H1 (cell line): ENCODE measurements around the gene ARHGEF1. TPM values are rescaled to one million over a fixed set of nuclear protein-coding genes. Genes with fewer than 3 reads are reported as not detected.
"Not testable (repeated sequence)": the region's sequence is repeated elsewhere in the genome, so short reads cannot be mapped to it uniquely, and the experiment has no call there.

Source experiments
- CTCF ChIA-PET: fragments of 300-600 bp; sonication (Branson Sonifier 250); formaldehyde crosslinking; loops from one replicate; lab custom pipeline; 2021; ENCODE audit not compliant: partially characterized antibody; lab: Charles Lee
- POLR2A ChIA-PET: fragments of 300-600 bp; sonication (Branson Sonifier 250); formaldehyde crosslinking; loops from one replicate; lab custom pipeline; 2021; ENCODE audit warnings: inconsistent platforms; ENCODE audit not compliant: partially characterized antibody; lab: Charles Lee
- DNase-seq, 2 experiments: peaks; one replicate each; pipeline versions ENCODE4 v3.0.0 to v3.0.0-alpha.2; 2010 to 2022; ENCODE audit warnings: low spot score in 2 of 2, low read depth in 1 of 2, mixed read lengths in 1 of 2
- FAIRE-seq: peaks from 2 replicates; lab custom pipeline; 2011; peaks lifted over from hg19 to GRCh38; lab: Jason Lieb, UNC
- H2AFZ ChIP-seq: 2 replicates; pipeline ENCODE4 v1.8.1; 2012; ENCODE audit warnings: low read length, inconsistent platforms
- H2AK5ac ChIP-seq: 2 replicates; pipeline ENCODE4 v1.6.1; 2013; ENCODE audit warnings: low read depth, low read length
- H2BK120ac ChIP-seq: replicated peaks from 2 replicates; pipeline ENCODE3; 2013; ENCODE audit warnings: low read depth, low read length, inconsistent platforms
- H2BK12ac ChIP-seq: 2 replicates; pipeline ENCODE4 v1.6.1; 2013; ENCODE audit warnings: low read depth, low read length
- H2BK15ac ChIP-seq: 2 replicates; pipeline ENCODE4 v1.6.1; 2013; ENCODE audit warnings: low read length
- H2BK20ac ChIP-seq: 2 replicates; pipeline ENCODE4 v1.6.1; 2013; ENCODE audit warnings: low read length
- H2BK5ac ChIP-seq: 2 replicates; pipeline ENCODE4 v1.6.1; 2013; ENCODE audit warnings: low read depth, low read length
- H3K14ac ChIP-seq: 2 replicates; pipeline ENCODE4 v1.6.1; 2013; ENCODE audit warnings: inconsistent platforms; ENCODE audit not compliant: insufficient read length
- H3K18ac ChIP-seq: 2 replicates; pipeline ENCODE4 v1.6.1; 2013; ENCODE audit warnings: low read length; ENCODE audit errors: extremely low read depth
- H3K23ac ChIP-seq: 2 replicates; pipeline ENCODE4 v1.6.1; 2013; ENCODE audit warnings: inconsistent platforms; ENCODE audit not compliant: insufficient read length
- H3K23me2 ChIP-seq: 2 replicates; pipeline ENCODE4 v1.6.1; 2013; ENCODE audit warnings: low read depth, low read length
- H3K27ac ChIP-seq: 2 replicates; pipeline ENCODE4 v1.6.1; 2011; ENCODE audit warnings: low read depth, low read length, inconsistent platforms
- H3K27me3 ChIP-seq, 4 experiments: replicated peaks in 1 of 4; 1 replicate in 1 of 4; 2 replicates in 3 of 4; pipeline versions ENCODE4 v1.6.1 to v1.8.1; 2011 to 2013; ENCODE audit warnings: low read length in 3 of 4, mild to moderate bottlenecking in 3 of 4, inconsistent platforms in 2 of 4, mixed read lengths in 2 of 4, moderate library complexity in 1 of 4; ENCODE audit not compliant: control insufficient read depth in 3 of 4, insufficient read depth in 3 of 4; ENCODE audit errors: extremely low read depth in 1 of 4
- H3K36me3 ChIP-seq, 4 experiments: 2 replicates each; pipeline versions ENCODE4 v1.6.1 to v1.8.1; 2011 to 2013; ENCODE audit warnings: mild to moderate bottlenecking in 4 of 4, low read length in 3 of 4, moderate library complexity in 2 of 4, control low read depth in 1 of 4, inconsistent platforms in 1 of 4; ENCODE audit not compliant: insufficient read depth in 4 of 4, control insufficient read depth in 2 of 4
- H3K4ac ChIP-seq: replicated peaks from 2 replicates; pipeline ENCODE3; 2013; ENCODE audit warnings: low read length, low read depth, mixed read lengths, inconsistent platforms; ENCODE audit not compliant: insufficient read length
- H3K4me1 ChIP-seq, 4 experiments: replicated peaks in 1 of 4; 1 replicate in 1 of 4; 2 replicates in 3 of 4; pipeline versions ENCODE4 v1.6.1 to v1.8.1; 2011 to 2013; ENCODE audit warnings: low read length in 3 of 4, inconsistent platforms in 2 of 4, mixed read lengths in 1 of 4; ENCODE audit not compliant: insufficient read depth in 4 of 4, control insufficient read depth in 3 of 4
- H3K4me2 ChIP-seq, 2 experiments: 2 replicates each; pipeline versions ENCODE4 v1.6.1 to v1.8.1; 2011 to 2013; ENCODE audit warnings: low read depth in 2 of 2, low read length in 2 of 2, control low read depth in 1 of 2, inconsistent platforms in 1 of 2, mild to moderate bottlenecking in 1 of 2; ENCODE audit not compliant: insufficient read depth in 1 of 2
- H3K4me3 ChIP-seq, 4 experiments: fragments of 200-600, 300-600 bp in 1 of 4; sonication (generic), shearing (Covaris generic), sonication (Bioruptor Twin) in 1 of 4; 2 replicates each; pipeline versions ENCODE4 v1.5.1 to v1.8.1; 2011 to 2016; ENCODE audit warnings: low read length in 4 of 4, low read depth in 3 of 4, control low read depth in 2 of 4, inconsistent platforms in 2 of 4, mild to moderate bottlenecking in 2 of 4, mixed read lengths in 1 of 4, moderate library complexity in 1 of 4; ENCODE audit not compliant: insufficient read depth in 2 of 4; ENCODE audit errors: extremely low read depth in 1 of 4
- H3K56ac ChIP-seq: replicated peaks from 2 replicates; pipeline ENCODE3; 2013; ENCODE audit warnings: low read depth, mild to moderate bottlenecking, mixed read lengths, low read length, inconsistent platforms; ENCODE audit not compliant: insufficient read length
- H3K79me1 ChIP-seq: 2 replicates; pipeline ENCODE4 v1.6.1; 2013; ENCODE audit warnings: low read depth, low read length, control low read depth
- H3K79me2 ChIP-seq, 2 experiments: 2 replicates each; pipeline versions ENCODE4 v1.6.1 to v1.8.1; 2012 to 2013; ENCODE audit warnings: low read length in 2 of 2, mild to moderate bottlenecking in 2 of 2, inconsistent platforms in 1 of 2; ENCODE audit not compliant: insufficient read depth in 2 of 2, control insufficient read depth in 1 of 2
- H3K9ac ChIP-seq, 4 experiments: replicated peaks in 1 of 4; 1 replicate in 1 of 4; 2 replicates in 3 of 4; pipeline versions ENCODE4 v1.6.1 to v1.8.1; 2011 to 2013; ENCODE audit warnings: low read depth in 3 of 4, low read length in 3 of 4, control low read depth in 2 of 4, mild to moderate bottlenecking in 2 of 4, moderate library complexity in 2 of 4, inconsistent platforms in 1 of 4; ENCODE audit errors: extremely low read depth in 1 of 4
- H3K9me3 ChIP-seq, 2 experiments: 2 replicates each; pipeline versions ENCODE4 v1.6.1 to v1.8.1; 2012 to 2013; ENCODE audit warnings: mild to moderate bottlenecking in 2 of 2, moderate library complexity in 2 of 2, control low read depth in 1 of 2, inconsistent platforms in 1 of 2, low read depth in 1 of 2, low read length in 1 of 2, mixed read lengths in 1 of 2; ENCODE audit not compliant: insufficient read depth in 2 of 2
- H4K20me1 ChIP-seq, 2 experiments: replicated peaks in 1 of 2; 2 replicates each; pipeline versions ENCODE3 to v1.8.1; 2011 to 2013; ENCODE audit warnings: inconsistent platforms in 2 of 2, low read length in 2 of 2, mild to moderate bottlenecking in 1 of 2; ENCODE audit not compliant: insufficient read depth in 2 of 2, control insufficient read depth in 1 of 2
- H4K5ac ChIP-seq: 2 replicates; pipeline ENCODE4 v1.6.1; 2013; ENCODE audit warnings: low read length, low read depth, mixed read lengths, inconsistent platforms; ENCODE audit not compliant: insufficient read length
- H4K8ac ChIP-seq: 2 replicates; pipeline ENCODE4 v1.8.0; 2013; ENCODE audit warnings: mild to moderate bottlenecking, moderate library complexity, low read length, inconsistent platforms; ENCODE audit not compliant: insufficient read depth; ENCODE audit errors: extremely low read depth
- H4K91ac ChIP-seq: replicated peaks from 2 replicates; pipeline ENCODE3; 2013; ENCODE audit warnings: low read length, mixed read lengths, inconsistent platforms; ENCODE audit not compliant: insufficient read length
- WGBS, 2 experiments: shearing (Covaris generic) in 1 of 2; methylation state at CpG; one replicate each; pipeline versions ENCODE4 v1.1.6 to v1.1.7; 2013 to 2015; ENCODE audit warnings: low lambda C conversion rate in 2 of 2, mixed read lengths in 2 of 2, inconsistent platforms in 1 of 2, low coverage in 1 of 2, missing lambda C conversion rate in 1 of 2; ENCODE audit not compliant: insufficient replicate concordance in 2 of 2, insufficient coverage in 1 of 2, insufficient read length in 1 of 2; ENCODE audit errors: extremely low coverage in 1 of 2, missing lambda C conversion rate in 1 of 2; 5-methylcytosine and 5-hydroxymethylcytosine counted together
- polyA plus RNA-seq, 7 experiments: library from polyadenylated mRNA; depleted of rRNA in 3 of 7; stranded (reverse) in 5 of 7; unstranded in 2 of 7; fragments of >200 nt in 5 of 7; fragments of 200-250 nt in 2 of 7; gene quantifications; 1 replicate in 5 of 7; 2 replicates in 1 of 7; 4 replicates in 1 of 7; pipeline versions ENCODE4 v1.2.1 to v1.2.3, GENCODE V29; 2011 to 2013; ENCODE audit warnings: missing spikeins in 2 of 7, mixed read lengths in 2 of 7
- total RNA-seq: library from RNA; stranded (reverse); fragmentation: NEBNext Ultra II Directional; extraction: Animal tissue kit (Norgen Biotek cat#: 25700); gene quantifications from 2 replicates; pipeline ENCODE4 v1.2.1, GENCODE V29; 2021

The ARHGEF1 gene
- total and polyA plus RNA-seq, 2 of the 8 experiments (the other 6 are each of a cell fraction or from before 2014, with no cell fraction given) = 23.0 to 49.0 TPM

GRCh38 chr19:41875973-41876372 is 7.0 kb upstream of the ARHGEF1 start:
- H3K9me3 ChIP-seq, H2AFZ ChIP-seq, DNase-seq, H3K4me1 ChIP-seq, H3K4me2 ChIP-seq, H3K4me3 ChIP-seq, H2BK20ac ChIP-seq, H3K4ac ChIP-seq, H3K18ac ChIP-seq, FAIRE-seq, H3K79me2 ChIP-seq, H3K23ac ChIP-seq, H4K8ac ChIP-seq, H3K9ac ChIP-seq, H3K23me2 ChIP-seq, H2BK5ac ChIP-seq, H2AK5ac ChIP-seq, H2BK120ac ChIP-seq, H3K56ac ChIP-seq, H3K27me3 ChIP-seq, H4K5ac ChIP-seq, H3K27ac ChIP-seq, H2BK12ac ChIP-seq, H4K20me1 ChIP-seq, H3K79me1 ChIP-seq, H4K91ac ChIP-seq, H3K14ac ChIP-seq, H2BK15ac ChIP-seq: not testable (repeated sequence)
- POLR2A ChIA-PET = interaction anchor here (2.5 to 9.0 kb wide), 4 partner anchors 11 to 18 kb away, joined by 11 to 200 read pairs (median 82); partner anchors contain the start of gene RPS19
- 79% methylated on average over 3 of the region's 3 CpGs; no CpG with 5 or more reads in 1 of the 2 experiments for WGBS, 2 experiments
- peaks cover 2 to 12% (median 10%) of the 10 kb centered on the region in 4 experiments; a peak in 6 of 8 replicates for H3K36me3 ChIP-seq
- CTCF ChIA-PET = interaction anchor here (0.7 to 3.8 kb wide), 6 partner anchors 11 to 76 kb away, joined by 3 to 37 read pairs (median 6); no protein-coding TSS in a partner anchor
